Thymus (tissue), 11 donors: ENCODE results near the gene ITIH4. TPM values are rescaled to one million over a fixed set of nuclear protein-coding genes. Genes with fewer than 3 reads are reported as not detected.

Experiments used
- DNase-seq, 9 donors: peaks; one replicate each; pipeline ENCODE4 v3.0.0-alpha.2; 2013; ENCODE audit warnings: low spot score in 9 of 9, low read depth in 6 of 9, missing footprints in 1 of 9
- H3K27ac ChIP-seq, 2 donors: one replicate each; pipeline ENCODE4 v1.5.1; 2013; ENCODE audit warnings: control low read depth in 1 of 2, low read depth in 1 of 2, low read length in 1 of 2, mild to moderate bottlenecking in 1 of 2, moderate library complexity in 1 of 2
- H3K27me3 ChIP-seq, 2 donors: one replicate each; pipeline ENCODE4 v1.5.1; 2013; ENCODE audit warnings: low read length in 1 of 2; ENCODE audit not compliant: control insufficient read depth in 2 of 2, insufficient read depth in 1 of 2
- H3K36me3 ChIP-seq, 2 donors: one replicate each; pipeline ENCODE4 v1.5.1; 2013; ENCODE audit warnings: low read length in 1 of 2, mild to moderate bottlenecking in 1 of 2, moderate library complexity in 1 of 2; ENCODE audit not compliant: control insufficient read depth in 2 of 2, insufficient read depth in 2 of 2
- H3K4me1 ChIP-seq, 2 donors: one replicate each; pipeline ENCODE4 v1.5.1; 2013; ENCODE audit warnings: low read length in 2 of 2; ENCODE audit not compliant: control insufficient read depth in 2 of 2, insufficient read depth in 2 of 2
- H3K4me3 ChIP-seq, 2 donors: one replicate each; pipeline ENCODE4 v1.5.1; 2013; ENCODE audit warnings: low read length in 2 of 2, control low read depth in 1 of 2, mild to moderate bottlenecking in 1 of 2
- H3K9me3 ChIP-seq, 2 donors: one replicate each; pipeline ENCODE4 v1.5.1; 2013; ENCODE audit warnings: low read length in 1 of 2, mild to moderate bottlenecking in 1 of 2; ENCODE audit not compliant: control insufficient read depth in 2 of 2, insufficient read depth in 1 of 2
- WGBS: extraction: QIAGEN DNeasy Blood & Tissue Kit; methylation state at CpG from one replicate; pipeline ENCODE4 v1.1.7; 2013; 5-methylcytosine and 5-hydroxymethylcytosine counted together
- polyA plus RNA-seq: library from polyadenylated mRNA; stranded (reverse); fragments of 200-250 nt; gene quantifications from one replicate; pipeline ENCODE4 v1.2.3, GENCODE V29; 2013
- total RNA-seq: library from RNA; stranded (reverse); fragments of 120-200 nt; gene quantifications from one replicate; pipeline ENCODE4 v1.2.4, GENCODE V29; 2013
- donor health status: healthy.

The ITIH4 gene
- total and polyA plus RNA-seq, 2 donors, result 4.5 to 40.8 TPM

DNA sequence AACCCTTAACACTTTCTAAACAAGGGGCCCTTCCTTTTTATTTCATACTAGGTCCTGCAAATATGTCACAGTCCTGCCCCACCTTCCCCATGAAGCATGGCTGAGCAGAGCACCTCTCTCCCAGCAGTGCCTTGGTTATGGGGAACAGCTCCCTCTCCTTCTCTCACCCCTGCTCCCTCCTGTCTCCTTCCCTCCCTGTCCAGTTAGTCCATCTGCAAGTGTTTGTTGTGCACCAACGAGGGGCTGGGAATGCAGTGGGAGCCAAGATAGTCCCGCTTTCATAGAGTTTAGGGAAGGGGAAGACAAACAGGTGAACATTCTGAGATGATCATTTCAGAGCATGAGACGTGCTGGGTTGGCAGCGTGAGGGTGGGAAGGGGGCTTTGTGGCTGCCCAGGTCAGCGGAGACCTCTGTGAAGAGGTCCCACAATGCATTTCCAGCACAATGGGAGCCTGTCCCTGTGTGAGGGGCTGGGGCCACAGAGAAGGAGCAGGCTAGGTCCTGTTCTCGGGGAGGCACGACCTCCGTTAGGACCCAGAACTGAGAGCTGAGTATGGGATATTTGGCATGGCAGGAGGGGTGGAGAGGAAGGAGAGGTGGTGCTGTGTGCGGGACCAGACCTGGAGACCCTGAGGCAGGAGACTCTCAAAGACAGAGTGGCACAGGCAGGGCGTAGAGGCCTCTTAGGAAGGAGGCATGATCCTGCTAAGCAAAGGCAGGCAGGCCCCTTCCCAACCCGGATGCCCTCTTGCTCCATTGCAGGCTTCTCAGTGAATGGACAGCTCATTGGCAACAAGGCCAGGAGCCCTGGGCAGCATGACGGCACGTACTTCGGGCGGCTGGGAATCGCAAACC, 41.4 kb downstream of the ITIH4 start:
- 94% methylated on average over 16 of the region's 16 CpGs for WGBS
- Histone ChIP-seq H3K27me3 (no peaks in the 10 kb centered on the region), H3K36me3 (no peaks in the 10 kb centered on the region), H3K4me3 (no peak overlapping the region), H3K9me3 (no peaks in the 10 kb centered on the region), H3K27ac (no peak overlapping the region), H3K4me1 (peaks cover 0 to 4% of the 10 kb centered on the region in 2 donors)
- no peak for DNase-seq

DNA sequence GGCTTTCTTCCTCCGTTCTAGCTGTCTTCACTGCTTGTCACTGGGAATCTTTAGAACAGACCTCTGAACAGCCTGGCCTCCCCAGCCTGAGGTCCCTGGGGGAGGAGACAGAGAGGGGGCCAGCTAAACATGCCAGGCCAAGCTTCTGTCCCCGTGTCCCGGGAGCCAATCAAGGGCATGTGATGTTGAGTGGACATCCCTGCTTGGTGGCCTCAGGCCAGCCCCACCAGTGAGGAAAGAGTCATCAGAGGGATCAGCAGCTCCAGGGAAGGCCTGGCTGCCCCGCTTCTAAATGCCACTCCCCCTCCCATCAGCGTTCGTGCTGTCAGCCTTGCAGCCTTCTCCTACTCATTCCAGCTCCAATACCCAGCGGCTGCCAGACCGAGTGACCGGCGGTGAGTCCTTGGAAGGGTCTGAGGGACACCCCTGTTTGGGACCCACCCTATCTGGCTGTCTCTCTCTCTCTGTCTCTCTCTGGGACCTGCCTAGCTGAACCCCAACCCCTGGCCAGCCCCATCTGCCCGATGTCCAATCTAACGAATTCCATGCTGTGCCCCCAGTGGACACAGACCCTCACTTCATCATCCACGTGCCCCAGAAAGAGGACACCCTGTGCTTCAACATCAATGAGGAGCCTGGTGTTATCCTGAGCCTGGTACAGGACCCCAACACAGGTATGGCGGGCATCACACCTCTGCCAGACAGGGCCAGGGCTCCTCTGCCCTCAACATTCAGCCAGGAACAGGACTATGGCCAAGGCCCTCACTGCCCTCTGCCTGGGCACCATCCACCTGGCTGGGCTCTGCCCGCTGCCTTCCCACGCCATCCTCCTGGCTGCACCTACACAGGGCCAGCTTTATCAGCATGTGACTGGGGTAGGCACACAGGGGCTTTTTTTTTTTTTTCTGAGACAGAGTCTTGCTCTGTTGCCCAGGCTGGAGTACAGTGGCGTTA, 42.5 kb downstream of the ITIH4 start:
- 92% methylated on average over 17 of the region's 17 CpGs for WGBS
- peaks cover 0 to 4% of the 10 kb centered on the region in 2 donors for H3K4me1 ChIP-seq
- H3K27ac ChIP-seq, result no peak overlapping the region
- H3K27me3 ChIP-seq, result no peaks in the 10 kb centered on the region
- no peak for DNase-seq
- H3K4me3 ChIP-seq, result no peak overlapping the region
- H3K9me3 ChIP-seq, result no peaks in the 10 kb centered on the region
- H3K36me3 ChIP-seq, result no peaks in the 10 kb centered on the region

DNA sequence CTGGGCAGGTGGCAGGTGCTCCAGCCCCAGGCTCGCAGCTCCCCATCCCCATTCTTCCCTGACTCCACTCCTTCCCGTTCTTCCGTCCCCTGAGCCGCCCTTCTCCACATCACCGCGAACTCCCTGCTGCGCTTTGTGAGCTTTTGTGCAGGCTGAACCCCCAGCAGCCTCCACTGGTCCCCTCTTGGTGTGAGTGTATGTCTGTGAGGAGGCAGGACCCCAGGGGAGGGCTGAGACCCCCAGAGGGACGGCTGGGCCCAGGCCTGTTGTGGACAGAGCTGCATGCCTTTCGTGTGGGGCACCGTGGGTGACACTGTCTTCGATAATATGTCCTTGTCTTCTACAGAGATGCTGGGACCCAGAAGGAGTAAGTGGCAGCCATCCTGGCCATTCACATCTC, 43.2 kb downstream of the ITIH4 start:
- H3K4me1 ChIP-seq, result peaks cover 0 to 2% of the 10 kb centered on the region in 2 donors
- no peak for DNase-seq
- H3K4me3 ChIP-seq, result no peak overlapping the region
- H3K27ac ChIP-seq, result no peak overlapping the region
- 93% methylated on average over 11 of the region's 11 CpGs for WGBS
- H3K36me3 ChIP-seq, result no peaks in the 10 kb centered on the region
- no peaks in the 10 kb centered on the region for H3K27me3 ChIP-seq
- no peaks in the 10 kb centered on the region for H3K9me3 ChIP-seq

DNA sequence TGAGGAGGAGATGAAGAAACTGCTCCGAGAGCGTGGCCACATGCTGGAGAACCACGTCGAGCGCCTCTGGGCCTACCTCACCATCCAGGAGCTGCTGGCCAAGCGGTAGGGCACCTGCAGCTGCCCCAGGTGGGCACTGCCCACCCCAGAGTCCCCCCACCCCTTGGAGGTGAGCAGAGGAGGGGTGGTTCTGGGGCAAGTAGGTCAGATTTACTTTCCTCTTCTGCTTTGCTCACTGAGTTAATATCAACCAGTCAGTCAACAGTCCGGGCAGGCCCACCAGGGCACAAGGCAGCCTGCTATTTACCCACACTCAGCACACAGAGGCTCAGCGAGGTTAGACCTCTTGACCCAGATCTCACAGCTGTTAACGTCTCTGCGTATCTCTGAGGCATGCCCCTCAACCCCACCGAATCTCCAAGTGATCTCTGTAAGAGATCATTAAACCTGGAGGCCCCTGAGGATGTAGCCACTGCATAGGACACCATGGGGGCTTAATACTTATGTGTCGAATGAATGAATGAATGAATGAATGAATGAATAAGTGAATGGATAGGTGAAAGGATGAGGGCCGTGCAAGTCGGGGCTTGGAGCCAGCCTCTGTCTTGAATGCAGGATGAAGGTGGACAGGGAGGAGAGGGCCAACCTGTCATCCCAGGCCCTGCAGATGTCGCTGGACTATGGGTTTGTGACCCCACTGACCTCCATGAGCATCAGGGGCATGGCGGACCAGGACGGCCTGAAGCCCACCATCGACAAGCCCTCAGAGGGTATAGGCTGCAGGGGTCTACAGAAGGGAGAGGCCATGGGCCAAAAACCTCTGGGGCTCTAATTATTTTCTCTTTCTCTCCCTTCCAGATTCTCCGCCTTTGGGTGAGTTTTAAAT, 43.9 kb downstream of the ITIH4 start:
- WGBS, result 96% methylated on average over 19 of the region's 19 CpGs
- no peak overlapping the region for H3K4me3 ChIP-seq
- no peaks in the 10 kb centered on the region for H3K36me3 ChIP-seq
- H3K4me1 ChIP-seq, result peaks cover 0 to 5% of the 10 kb centered on the region in 2 donors
- H3K9me3 ChIP-seq, result no peaks in the 10 kb centered on the region
- no peaks in the 10 kb centered on the region for H3K27me3 ChIP-seq
- H3K27ac ChIP-seq, result no peak overlapping the region
- DNase-seq, result no peak

DNA sequence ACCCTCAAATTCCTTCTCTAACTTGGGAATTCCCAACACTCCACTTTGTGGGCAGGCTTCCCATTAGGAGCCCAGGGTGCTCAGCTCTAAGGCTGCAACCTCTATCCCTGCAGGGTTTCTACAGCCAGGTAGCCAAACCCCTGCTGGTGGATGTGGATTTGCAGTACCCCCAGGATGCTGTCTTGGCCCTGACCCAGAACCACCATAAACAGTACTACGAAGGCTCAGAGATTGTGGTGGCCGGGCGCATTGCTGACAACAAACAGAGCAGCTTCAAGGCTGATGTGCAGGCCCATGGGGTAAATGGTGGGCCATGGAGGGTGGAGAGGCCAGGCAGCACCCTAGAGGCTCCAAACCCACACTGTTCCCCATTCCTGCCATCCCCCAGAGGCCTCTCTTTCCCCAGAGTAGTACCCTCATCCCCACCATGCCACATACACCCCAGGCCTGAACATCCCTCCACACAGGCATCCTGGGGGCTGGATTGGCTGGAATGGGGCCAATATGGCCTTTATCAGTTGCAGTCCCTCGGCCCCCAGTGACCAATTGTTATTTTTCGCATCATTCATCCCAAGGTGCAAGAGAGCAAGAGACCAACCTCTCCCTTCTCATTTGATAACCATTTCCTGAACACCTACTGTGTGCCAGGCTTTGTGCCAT, 45.4 kb downstream of the ITIH4 start:
- Histone ChIP-seq H3K9me3 (no peaks in the 10 kb centered on the region), H3K4me1 (peaks cover 0 to 6% of the 10 kb centered on the region in 2 donors), H3K27me3 (no peaks in the 10 kb centered on the region), H3K36me3 (no peaks in the 10 kb centered on the region), H3K4me3 (no peak overlapping the region), H3K27ac (no peak overlapping the region)
- WGBS, result 97% methylated on average over 5 of the region's 5 CpGs
- no peak for DNase-seq

DNA sequence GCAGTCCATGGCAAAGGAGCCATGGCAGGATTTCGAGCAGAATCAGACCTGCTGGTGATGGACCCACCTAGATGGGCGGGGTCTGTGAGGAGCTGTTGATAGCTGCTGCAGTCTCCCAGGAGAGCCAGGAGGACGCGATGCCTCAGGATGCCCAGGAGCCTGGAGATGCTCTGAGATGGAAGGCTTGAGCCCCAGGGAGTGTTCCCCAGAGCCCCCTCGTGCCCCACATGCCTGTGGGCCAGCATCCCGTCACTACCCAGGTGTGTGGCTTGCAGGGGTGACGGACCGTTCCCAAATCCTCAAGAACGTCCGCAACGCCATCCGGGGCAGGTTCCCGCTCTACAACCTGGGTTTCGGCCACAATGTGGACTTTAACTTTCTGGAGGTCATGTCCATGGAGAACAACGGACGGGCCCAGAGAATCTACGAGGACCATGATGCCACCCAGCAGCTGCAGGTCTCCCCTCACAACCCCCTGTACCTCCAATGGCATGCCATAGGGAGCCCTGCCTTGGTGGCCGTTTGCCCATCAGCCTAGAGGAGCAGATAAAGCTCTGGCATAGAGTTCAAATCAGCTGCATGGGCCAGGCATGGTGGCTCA, 46.4 kb downstream of the ITIH4 start:
- WGBS, result 94% methylated on average over 18 of the region's 18 CpGs
- Histone ChIP-seq H3K27me3 (no peaks in the 10 kb centered on the region), H3K9me3 (no peaks in the 10 kb centered on the region), H3K27ac (no peak overlapping the region), H3K4me3 (no peak overlapping the region), H3K4me1 (peaks cover 0 to 6% of the 10 kb centered on the region in 2 donors), H3K36me3 (no peaks in the 10 kb centered on the region)
- no peak for DNase-seq

DNA sequence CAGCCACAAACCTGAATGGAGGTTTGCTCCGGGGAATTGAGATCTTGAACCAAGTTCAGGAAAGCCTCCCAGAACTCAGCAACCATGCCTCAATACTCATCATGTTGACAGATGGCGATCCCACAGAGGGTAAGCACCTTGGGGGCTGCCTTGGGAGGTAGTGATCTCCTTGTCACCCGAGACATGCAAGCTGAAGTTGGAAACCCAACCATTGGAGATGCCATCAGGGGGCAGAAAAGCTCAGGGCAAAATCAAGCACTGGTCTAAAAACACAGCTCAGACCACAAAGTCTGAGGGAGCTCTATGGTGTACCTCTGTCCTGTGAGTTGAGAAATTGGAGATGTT, 47.3 kb downstream of the ITIH4 start:
- Histone ChIP-seq H3K36me3 (no peaks in the 10 kb centered on the region), H3K4me3 (no peak overlapping the region), H3K4me1 (peaks cover 0 to 6% of the 10 kb centered on the region in 2 donors), H3K27ac (no peak overlapping the region), H3K9me3 (no peaks in the 10 kb centered on the region), H3K27me3 (no peaks in the 10 kb centered on the region)
- 95% methylated on average over 3 of the region's 3 CpGs for WGBS
- no peak for DNase-seq
